DND-41 (cell line): ENCODE data around the gene RNF212B.
A peak's percentile ranks its signal among the peaks of the same experiment; 100 is the strongest.

Experiments
- ATAC-seq: fragments of 200-7000 bp; cut with Tn5 transposase; 3 replicates; pipeline ENCODE4 v1.9.1; 2021; ENCODE audit warnings: low read depth; ENCODE audit not compliant: insufficient read depth
- DNase-seq: peaks from one replicate; pipeline ENCODE4 v3.0.0-alpha.2; 2020
- H2AFZ ChIP-seq: 2 replicates; pipeline ENCODE4 v1.6.0; 2012; ENCODE audit warnings: low read depth, low read length
- H3K27ac ChIP-seq: 2 replicates; pipeline ENCODE4 v1.5.1; 2012; ENCODE audit warnings: low read length, inconsistent platforms
- H3K27me3 ChIP-seq: fragments of 200-600 bp; sonication (generic); 2 replicates; pipeline ENCODE4 v1.6.0; 2012; ENCODE audit warnings: low read length, mild to moderate bottlenecking, inconsistent platforms; ENCODE audit not compliant: insufficient read depth, poor library complexity
- H3K36me3 ChIP-seq: 2 replicates; pipeline ENCODE4 v1.5.1; 2012; ENCODE audit warnings: low read length, inconsistent platforms; ENCODE audit not compliant: insufficient read depth
- H3K4me1 ChIP-seq: 2 replicates; pipeline ENCODE4 v1.5.1; 2012; ENCODE audit warnings: mild to moderate bottlenecking, low read length; ENCODE audit not compliant: insufficient read depth
- H3K4me2 ChIP-seq: 2 replicates; pipeline ENCODE4 v1.6.0; 2012; ENCODE audit warnings: mild to moderate bottlenecking, moderate library complexity, low read length, inconsistent platforms; ENCODE audit not compliant: insufficient read depth
- H3K4me3 ChIP-seq, 2 experiments: fragments of 200-600 bp in 1 of 2; shearing (Covaris generic) in 1 of 2; 2 replicates each; pipeline ENCODE4 v1.5.1; 2012 to 2016; ENCODE audit warnings: inconsistent platforms in 2 of 2, low read length in 2 of 2, mild to moderate bottlenecking in 2 of 2, low read depth in 1 of 2, moderate library complexity in 1 of 2
- H3K79me2 ChIP-seq: 2 replicates; pipeline ENCODE4 v1.6.0; 2012; ENCODE audit warnings: low read length, inconsistent platforms; ENCODE audit not compliant: insufficient read depth
- H3K9ac ChIP-seq: 2 replicates; pipeline ENCODE4 v1.6.0; 2012; ENCODE audit warnings: low read depth, mild to moderate bottlenecking, inconsistent platforms, low read length, moderate library complexity
- H3K9me3 ChIP-seq: 2 replicates; pipeline ENCODE4 v1.5.1; 2012; ENCODE audit warnings: low read length, moderate library complexity, mild to moderate bottlenecking, inconsistent platforms; ENCODE audit not compliant: insufficient read depth, severe bottlenecking
- H4K20me1 ChIP-seq: 2 replicates; pipeline ENCODE4 v1.6.0; 2012; ENCODE audit warnings: low read length; ENCODE audit not compliant: insufficient read depth
- EZH2 ChIP-seq: IDR thresholded peaks from 3 replicates; pipeline ENCODE4 v1.6.1; 2012; ENCODE audit warnings: borderline replicate concordance, low read depth, mild to moderate bottlenecking, moderate library complexity, low read length, inconsistent platforms; ENCODE audit not compliant: severe bottlenecking
- TF ChIP-seq, protein P1 (sequence below): IDR thresholded peaks from 2 replicates; pipeline ENCODE4 v1.5.1; 2012; ENCODE audit warnings: borderline replicate concordance, low read length, moderate library complexity, mild to moderate bottlenecking; ENCODE audit not compliant: poor library complexity, severe bottlenecking; ENCODE audit errors: extremely low read depth

Gene RNF212B

DNA sequence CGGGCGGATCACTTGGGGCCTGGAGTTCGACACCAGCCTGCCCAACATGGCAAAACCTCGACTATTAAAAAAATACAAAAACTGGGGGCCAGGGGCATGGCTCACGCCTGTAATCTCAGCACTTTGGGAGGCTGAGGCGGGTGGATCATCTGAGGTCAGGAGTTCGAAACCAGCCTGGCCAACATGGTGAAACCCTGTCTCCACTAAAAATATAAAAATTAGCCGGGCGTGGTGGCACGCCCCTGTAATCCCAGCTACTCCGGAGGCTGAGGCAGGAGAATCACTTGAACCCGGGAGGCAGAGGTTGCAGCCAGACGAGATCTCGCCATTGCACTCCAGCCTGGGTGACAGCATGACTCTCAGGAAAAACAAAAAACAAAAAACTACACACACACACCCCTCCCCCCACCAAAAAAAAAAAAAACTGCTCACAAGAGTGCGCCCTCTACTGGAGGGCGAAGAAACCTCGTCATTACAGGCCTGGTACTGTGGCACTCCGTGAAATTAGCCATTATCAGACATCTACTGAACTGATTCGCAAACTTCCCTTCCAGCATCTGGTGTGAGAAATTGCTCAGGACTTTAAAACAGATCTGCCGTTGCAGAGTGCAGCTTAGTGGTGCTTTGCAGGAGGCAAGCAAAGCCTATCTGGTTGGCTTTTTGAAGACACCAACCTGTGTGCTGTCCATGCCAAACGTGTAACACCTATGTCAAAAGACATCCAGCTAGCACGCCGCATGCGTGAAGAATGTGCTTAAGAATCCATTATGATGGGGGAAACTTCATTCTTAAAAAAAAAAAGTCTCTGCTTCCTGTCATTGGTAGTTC, 57.2 kb downstream of the RNF212B start:
- Histone ChIP-seq H4K20me1 (no peaks in the 10 kb centered on the region), H3K9ac (no peak overlapping the region), H3K79me2 (peaks cover 3% of the 10 kb centered on the region), H3K4me3 (no peak overlapping the region), H3K4me1 (peaks cover 16% of the 10 kb centered on the region), H3K4me2 (peak overlapping the region; percentile 1; the same call in 1 of the 2 replicates), H3K36me3 (peaks cover 27% of the 10 kb centered on the region), H3K9me3 (no peaks in the 10 kb centered on the region), H3K27me3 (no peaks in the 10 kb centered on the region), H3K27ac (no peak overlapping the region), H2AFZ (no peak overlapping the region; the same call in 1 of the 2 replicates)
- ATAC-seq: peak; percentile 82
- TF ChIP-seq, protein P1, sequence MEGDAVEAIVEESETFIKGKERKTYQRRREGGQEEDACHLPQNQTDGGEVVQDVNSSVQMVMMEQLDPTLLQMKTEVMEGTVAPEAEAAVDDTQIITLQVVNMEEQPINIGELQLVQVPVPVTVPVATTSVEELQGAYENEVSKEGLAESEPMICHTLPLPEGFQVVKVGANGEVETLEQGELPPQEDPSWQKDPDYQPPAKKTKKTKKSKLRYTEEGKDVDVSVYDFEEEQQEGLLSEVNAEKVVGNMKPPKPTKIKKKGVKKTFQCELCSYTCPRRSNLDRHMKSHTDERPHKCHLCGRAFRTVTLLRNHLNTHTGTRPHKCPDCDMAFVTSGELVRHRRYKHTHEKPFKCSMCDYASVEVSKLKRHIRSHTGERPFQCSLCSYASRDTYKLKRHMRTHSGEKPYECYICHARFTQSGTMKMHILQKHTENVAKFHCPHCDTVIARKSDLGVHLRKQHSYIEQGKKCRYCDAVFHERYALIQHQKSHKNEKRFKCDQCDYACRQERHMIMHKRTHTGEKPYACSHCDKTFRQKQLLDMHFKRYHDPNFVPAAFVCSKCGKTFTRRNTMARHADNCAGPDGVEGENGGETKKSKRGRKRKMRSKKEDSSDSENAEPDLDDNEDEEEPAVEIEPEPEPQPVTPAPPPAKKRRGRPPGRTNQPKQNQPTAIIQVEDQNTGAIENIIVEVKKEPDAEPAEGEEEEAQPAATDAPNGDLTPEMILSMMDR: peak; percentile 91
- no peak for TF ChIP-seq EZH2
- peak; percentile 63 for DNase-seq

DNA sequence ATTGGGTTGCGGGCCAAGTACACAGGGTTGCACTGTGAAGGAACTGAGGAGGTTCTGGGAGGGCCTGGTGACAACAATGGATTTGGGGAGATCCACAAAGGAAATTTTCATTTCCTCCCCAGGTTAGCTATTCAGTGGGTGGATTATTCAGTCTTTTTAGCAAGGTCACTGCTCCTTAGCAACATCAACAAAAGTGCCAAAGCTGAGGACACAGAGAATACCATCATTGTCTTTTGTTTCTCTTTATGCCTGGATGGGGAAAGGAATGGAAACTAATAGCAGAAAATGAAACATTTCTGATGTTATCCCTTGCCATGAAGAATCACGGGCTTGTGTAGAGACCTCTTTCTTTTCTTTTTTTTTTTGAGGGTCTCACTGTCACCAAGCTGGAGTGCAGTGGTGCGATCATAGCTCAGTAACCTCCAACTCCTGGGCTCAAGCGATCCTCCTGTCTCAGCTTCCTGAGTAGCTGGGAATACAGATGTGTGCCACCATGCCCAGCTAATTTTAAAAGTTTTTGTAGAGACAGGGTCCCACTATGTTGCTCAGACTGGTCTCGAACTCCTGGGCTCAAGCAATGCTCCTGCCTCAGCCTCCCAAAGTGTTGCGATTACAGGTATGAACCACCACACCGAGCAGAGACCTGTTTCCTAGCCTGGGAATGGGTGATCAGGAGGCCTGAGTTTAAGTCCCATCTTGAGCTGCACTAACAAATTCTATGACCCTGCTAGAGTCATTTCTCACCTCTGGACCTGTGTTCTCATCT, 58.5 kb downstream of the RNF212B start:
- no peak for ATAC-seq
- no peak overlapping the region for H3K27ac ChIP-seq
- H3K9ac ChIP-seq: no peak overlapping the region
- no peaks in the 10 kb centered on the region for H3K27me3 ChIP-seq
- no peak overlapping the region for H3K4me2 ChIP-seq
- H3K36me3 ChIP-seq: peaks cover 35% of the 10 kb centered on the region
- TF ChIP-seq, protein P1: no peak
- TF ChIP-seq EZH2: no peak
- peaks cover 14% of the 10 kb centered on the region for H3K79me2 ChIP-seq
- H2AFZ ChIP-seq: no peak overlapping the region
- H3K9me3 ChIP-seq: no peaks in the 10 kb centered on the region
- H3K4me1 ChIP-seq: peaks cover 25% of the 10 kb centered on the region
- no peaks in the 10 kb centered on the region for H4K20me1 ChIP-seq
- no peak overlapping the region for H3K4me3 ChIP-seq
- no peak for DNase-seq

DNA sequence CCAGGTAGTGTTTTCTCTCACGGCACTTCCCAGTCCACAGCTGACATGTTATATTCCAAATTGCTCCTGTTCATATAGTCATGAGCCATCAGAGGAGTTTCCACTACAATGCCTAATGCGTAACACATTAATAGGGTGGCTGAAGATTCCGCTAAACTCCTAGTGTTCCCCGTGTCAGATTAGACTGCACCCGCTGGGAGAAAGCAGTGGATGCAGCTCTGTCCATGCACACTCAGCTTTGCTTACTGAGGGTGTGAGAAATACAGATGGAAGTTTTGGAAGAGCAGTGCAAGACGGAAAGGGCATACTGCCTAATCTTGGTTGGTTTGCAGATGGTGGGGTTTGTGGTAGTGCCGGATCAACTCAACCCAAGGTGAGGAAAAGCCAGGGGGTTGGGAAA, 59.4 kb downstream of the RNF212B start:
- peaks cover 28% of the 10 kb centered on the region for H3K4me1 ChIP-seq
- H3K4me2 ChIP-seq: no peak overlapping the region
- no peak overlapping the region for H3K9ac ChIP-seq
- H3K79me2 ChIP-seq: peaks cover 14% of the 10 kb centered on the region
- no peak for ATAC-seq
- H4K20me1 ChIP-seq: no peaks in the 10 kb centered on the region
- no peak for DNase-seq
- peaks cover 35% of the 10 kb centered on the region for H3K36me3 ChIP-seq
- no peak for TF ChIP-seq EZH2
- TF ChIP-seq, protein P1: no peak
- H2AFZ ChIP-seq: no peak overlapping the region
- no peak overlapping the region for H3K27ac ChIP-seq
- H3K4me3 ChIP-seq: no peak overlapping the region
- no peaks in the 10 kb centered on the region for H3K9me3 ChIP-seq
- no peaks in the 10 kb centered on the region for H3K27me3 ChIP-seq
